Activated naive CD4-positive, alpha-beta T cell treated with Interleukin-2 at 50 U/mL for 16 hours (primary cell): ENCODE data around the gene OR52A5.

Experiments used
- DNase-seq: peaks from one replicate; pipeline ENCODE4 v3.0.0-alpha.2; 2020

OR52A5 gene

GRCh38 chr11:5115339-5115738 lies 22.8 kb downstream of the OR52A5 start:
- DNase-seq, result no peak

DNA sequence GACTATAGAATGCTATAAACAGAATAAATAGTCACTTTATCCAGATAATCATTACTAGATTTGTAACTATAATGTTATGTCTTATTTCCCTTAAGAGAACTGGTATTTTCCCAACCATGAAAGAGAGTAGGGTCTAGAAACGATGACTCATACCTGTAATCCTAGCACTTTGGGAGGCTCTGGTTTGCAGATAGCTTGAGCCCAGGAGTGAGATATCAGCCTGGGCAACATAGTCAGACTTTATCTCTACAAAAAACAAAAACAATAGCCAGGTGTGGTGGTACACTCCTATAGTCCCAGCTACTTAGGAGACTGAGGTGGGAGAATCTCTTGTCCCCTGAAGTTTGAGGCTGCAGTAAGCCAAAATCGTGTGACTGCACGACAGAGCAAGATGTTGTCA lies 30.9 kb downstream of the OR52A5 start:
- DNase-seq, result no peak

GRCh38 chr11:5103066-5103465 lies 35.1 kb downstream of the OR52A5 start:
- no peak for DNase-seq

DNA sequence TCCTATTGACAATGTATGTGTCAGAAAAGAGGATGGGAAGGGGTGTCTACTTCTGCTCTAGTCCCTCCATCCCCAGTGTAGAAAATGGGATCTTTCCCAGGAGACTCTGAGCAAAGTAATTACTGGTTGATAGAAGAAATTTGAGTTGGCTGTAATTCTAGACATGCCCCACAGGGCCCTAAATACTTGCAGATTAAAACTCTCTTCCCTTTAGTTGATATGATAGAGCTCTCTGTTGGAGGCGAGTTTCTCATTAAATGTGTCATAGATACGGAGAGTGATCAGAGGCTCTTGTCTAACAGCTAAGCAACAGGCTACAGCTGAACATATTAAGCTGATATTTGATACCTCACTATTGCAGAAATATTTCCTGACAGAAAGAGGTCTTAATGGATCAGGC lies 35.9 kb downstream of the OR52A5 start:
- DNase-seq, result no peak

DNA sequence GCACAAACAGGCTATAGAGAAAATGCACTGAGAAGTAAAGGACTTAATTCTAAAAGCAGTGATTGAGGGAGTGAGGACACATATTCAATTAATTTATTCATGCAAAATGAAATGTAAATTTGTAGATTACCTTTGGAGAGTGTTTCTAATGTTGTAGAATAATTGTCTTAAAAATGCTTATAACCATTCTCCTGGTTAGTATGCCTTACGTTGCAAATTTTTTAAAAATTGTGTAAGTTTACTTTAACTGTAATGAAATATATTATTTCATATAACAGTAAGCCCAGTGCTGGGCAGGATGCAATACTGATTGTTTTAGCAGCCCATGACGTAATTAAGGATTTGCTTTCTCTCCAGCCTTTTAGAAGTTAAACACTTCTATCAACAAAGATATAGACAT lies 42.1 kb downstream of the OR52A5 start:
- no peak for DNase-seq

- no peak for DNase-seq
Observed at GRCh38 chr11:5092821-5093585, 45.2 kb downstream of the OR52A5 start.

GRCh38 chr11:5090668-5091067 lies 47.5 kb downstream of the OR52A5 start:
- DNase-seq, result no peak

- no peak for DNase-seq
Observed at GRCh38 chr11:5088556-5088955, 49.6 kb downstream of the OR52A5 start.

- DNase-seq, result no peak
Observed at GRCh38 chr11:5083602-5084001, 54.6 kb downstream of the OR52A5 start.

DNA sequence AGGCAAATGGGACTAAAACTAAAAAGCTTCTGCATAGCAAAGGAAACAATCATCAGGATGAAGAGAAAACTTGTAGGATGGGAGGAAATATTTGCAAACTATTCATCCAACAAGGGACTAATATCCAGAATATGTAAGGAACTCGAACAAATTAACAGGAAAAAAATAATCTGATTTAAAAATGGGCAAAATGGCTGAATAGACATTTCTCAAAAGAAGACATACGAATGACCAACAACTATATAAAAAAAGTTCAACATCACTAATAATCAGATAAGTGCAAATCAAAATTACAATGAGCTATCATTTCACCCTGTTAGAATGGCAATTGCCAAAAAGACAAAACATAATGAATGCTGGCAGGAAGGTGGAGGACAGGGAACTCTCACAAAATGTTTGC lies 56.8 kb downstream of the OR52A5 start:
- no peak for DNase-seq
